NCI-H345 treated with DMSO at 0.1 percent for 48 hours (cell line): Measurements from ENCODE around the gene MAVS.
A peak's percentile ranks its signal among the peaks of the same experiment; 100 is the strongest.
"Not testable (repeated sequence)": the region's sequence is repeated elsewhere in the genome, so short reads cannot be mapped to it uniquely, and the experiment has no call there.

Experiments
- DNase-seq: peaks from one replicate; lab custom pipeline; 2025; ENCODE audit not compliant: unreplicated experiment; lab: John Stamatoyannopoulos, UW

The MAVS gene

DNA sequence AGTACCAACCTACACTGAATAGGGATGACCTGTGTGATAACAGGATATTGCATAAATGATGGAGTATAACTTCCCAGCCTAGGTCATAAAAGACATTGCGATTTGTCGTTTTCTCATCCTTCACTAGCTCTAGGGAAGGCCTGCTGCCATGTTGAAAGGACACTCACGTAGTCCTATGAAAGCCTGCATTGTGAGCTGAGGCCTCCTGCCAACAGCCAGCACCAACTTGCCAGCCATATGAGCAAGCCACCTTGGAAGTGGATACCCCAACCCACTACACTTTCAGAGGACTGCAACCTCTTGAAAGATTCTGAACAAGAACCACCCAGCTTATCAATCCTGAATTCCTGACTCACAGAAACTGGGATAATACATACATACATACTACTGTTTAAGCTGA is 39.1 kb downstream of the MAVS start:
- DNase-seq, result no peak

DNA sequence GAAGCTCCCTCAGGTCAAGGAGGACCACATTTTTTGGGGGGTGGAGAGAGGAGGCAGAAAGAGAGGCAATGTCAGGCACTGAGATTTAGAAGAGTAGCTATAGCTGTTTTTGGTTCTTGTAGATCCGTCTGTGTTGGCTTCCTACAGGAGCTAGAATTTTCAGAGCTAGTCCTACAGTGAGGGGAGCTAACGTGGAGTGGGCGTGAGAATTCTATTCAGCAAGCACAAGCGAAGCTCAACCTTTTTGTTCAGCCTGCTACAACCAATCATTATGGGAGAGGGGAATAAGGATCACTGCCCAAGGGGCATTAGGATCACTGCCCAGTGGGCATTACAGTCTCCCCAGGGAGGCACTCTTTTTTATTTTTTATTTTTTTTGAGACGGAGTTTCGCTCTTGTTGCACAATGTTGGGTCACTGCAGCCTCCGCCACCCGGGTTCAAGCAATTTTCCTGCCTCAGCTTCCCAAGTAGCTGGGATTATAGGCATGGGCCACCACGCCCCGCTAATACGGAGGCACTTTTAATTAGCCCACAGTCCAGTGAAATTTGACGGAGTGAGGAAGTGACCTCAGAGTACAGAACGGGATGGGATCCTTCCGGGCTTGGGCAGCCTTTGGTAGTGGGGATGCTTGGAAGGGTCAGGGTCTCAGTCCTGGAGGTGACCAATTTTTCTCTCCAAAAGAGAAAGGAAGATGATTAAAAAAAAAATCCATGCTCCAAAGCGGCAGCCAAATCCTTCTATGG is 41.4 kb downstream of the MAVS start:
- no peak for DNase-seq

DNA sequence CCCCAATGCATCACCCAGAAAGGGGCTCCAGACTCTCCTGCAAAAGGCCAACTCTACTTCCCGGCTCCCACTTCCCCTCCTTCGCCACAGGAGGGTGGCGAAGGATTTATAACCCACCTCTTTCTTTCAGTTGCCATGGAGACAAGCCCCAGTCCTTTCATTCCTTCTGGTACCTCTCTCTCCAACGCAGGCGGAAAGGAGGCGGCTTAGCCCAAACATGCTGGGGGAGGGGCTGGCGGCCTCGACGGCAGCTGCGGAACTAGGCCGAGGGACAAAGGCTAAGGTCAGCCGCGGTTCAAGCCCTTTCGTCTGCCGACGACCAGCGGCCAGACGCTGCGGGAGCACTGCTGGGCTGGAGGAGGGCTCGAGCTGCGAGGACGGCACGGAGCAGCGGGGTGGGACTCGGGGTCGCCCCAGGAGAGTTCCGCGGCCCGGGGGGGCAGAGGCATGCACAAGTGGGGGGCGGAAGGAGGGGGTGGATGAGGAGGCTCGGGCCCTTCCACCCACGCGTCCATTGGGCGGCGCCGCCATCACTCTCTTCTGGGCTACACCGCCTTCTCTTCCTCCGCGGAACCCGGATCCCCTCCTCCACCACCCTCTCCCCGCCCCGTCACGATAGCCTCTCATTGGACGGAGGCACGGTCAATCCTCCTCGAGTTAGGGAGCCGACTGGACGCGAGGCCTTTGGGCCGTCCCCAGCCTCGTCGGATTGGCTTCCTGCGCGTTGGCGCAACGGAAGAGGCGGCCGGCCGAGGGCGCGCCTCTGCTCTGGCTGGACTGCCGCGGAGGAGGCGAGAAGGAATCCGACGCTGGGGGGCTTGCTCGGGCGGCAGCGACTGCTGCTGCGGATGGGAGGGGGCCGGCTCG is 42.2 kb downstream of the MAVS start, which contains the start of gene PANK2:
Gene PANK2 (plus strand): TSS at position 766 of the 867 bp plus-strand sequence.
- DNase-seq, result peak; percentile 98

DNA sequence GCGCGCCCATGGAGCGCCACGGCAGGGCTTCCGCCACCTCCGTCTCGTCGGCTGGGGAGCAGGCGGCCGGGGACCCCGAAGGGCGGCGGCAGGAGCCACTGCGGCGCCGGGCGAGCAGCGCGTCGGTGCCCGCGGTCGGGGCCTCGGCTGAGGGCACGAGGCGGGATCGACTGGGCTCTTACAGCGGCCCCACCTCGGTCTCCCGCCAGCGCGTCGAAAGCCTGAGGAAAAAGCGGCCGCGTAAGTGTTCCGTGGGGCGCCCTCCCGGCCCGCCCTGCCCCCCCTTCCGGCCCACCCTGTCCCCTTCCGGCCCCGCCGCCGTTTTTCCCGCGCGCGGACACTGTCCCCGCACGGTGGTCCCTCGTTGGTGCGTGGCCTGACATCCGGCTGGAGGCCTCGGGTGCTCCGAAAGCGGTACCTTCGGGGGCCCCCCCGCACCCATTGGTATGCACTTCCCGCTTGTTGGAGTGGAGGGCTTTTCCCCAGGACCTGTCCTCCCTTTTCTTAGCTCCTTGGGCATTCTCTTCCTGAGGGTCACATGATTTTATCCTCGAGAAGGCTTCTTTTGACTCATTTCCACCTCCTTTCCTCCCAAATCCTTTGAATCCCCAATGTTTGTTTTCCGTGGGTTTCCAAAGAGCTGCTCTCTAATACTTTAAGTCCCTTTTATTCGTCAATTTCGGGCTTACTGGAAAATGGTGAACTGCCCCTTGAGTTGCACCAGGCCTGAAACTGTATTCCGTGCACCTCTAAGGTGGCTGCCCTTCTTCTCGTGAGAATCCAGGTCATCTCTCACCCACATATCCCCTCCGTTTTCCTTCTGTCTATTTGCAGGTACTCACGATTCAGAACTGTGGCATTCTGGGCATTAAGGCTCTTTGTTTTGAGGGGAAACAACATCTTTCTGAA is 43.1 kb downstream of the MAVS start:
- no peak for DNase-seq

DNA sequence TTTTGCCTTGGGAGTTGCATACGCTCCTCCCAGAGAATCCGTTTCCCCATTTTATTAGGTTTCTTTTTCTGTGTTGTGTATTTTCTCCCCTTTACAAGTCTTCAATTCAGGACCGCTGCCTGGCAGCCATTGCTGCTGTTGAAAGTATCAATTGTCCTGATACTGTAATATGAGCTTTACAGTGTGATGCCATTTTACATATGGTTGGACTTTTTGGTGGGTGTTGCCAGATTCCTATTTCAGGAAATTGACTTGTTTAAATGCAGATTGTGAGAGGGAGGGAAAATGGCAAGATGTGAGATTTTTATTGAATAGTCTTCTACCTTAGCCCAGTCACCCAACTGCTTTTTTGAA is 43.7 kb downstream of the MAVS start:
- peak; percentile 17 for DNase-seq

DNA sequence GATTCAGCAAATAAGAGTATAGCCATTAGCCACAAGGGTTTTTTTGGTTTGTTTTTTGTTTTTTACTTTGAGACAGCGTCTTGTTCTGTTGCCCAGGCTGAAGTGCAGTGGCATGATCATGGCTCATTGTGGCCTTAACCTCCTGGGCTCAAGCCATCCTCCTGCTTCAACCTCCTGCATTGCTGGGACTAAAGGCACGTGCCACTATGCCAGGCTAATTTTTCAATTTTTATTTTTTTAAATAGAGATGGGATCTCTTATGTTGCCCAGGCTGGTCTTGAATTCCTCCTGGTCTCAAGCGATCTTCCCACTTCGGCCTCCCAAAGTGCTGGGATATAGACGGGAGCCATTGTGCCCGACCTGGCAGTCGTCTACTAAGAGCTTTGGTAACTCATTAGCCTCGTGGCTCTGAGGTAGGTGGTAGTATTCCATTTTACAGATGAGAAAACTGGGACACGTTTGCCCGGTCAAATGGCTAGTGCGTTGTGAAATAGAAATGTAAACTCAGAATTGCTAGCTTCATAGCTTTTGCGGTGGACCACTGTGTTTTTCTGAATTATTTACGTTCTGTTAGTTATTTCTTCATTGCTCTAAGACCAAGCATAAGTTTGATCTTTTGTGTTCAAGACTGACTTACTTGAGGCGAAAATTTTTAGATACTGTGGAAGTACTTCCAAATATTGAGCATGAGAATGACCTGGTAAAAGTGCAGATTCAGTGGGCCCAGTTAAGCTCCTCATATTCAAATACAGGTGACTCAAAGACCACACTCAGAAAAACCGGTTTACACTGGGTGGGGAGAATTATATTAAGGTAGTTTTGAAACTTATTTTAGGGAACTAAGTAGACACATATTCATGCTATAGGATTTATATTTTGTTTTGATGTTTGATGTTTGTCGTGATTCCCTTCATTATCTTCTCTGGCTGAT is 44.6 kb downstream of the MAVS start:
- DNase-seq, result no peak

DNA sequence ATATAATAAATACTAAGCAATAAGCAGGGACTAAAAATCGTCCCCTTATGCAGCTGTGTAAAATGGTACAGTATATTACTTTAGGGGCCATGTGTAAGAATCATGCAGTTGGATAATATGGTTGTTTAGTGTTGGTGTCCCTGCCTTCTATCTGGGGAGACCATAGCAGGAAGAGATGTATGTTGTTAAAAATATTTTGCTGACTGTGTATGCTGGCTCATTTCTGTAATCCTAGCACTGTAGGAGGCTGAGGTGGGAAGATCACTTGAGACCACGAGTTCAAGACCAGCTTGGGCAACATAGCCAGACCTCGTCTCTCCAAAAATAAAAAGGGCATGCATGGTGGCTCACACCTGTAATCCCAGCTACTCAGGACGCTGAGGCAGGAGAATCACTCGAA is 48.2 kb downstream of the MAVS start:
- no peak for DNase-seq

DNA sequence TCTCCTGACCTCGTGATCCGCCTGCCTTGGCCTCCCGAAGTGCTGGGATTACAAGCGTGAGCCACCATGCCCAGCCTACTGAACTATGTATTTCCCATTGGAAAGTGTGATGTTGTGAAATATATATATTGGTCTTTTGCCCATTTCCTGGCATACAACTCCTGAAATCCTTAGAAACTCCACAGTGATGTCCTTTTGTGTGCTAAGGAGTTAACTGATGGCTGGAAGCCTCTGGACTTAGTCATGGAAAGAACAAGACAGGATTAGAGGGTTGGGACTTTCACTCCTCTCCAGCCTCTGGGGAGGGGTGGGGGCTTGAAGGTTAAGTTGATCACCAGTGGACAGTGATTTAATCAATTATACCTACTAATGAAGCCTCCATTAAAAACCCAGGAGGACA is 49.7 kb downstream of the MAVS start:
- no peak for DNase-seq

DNA sequence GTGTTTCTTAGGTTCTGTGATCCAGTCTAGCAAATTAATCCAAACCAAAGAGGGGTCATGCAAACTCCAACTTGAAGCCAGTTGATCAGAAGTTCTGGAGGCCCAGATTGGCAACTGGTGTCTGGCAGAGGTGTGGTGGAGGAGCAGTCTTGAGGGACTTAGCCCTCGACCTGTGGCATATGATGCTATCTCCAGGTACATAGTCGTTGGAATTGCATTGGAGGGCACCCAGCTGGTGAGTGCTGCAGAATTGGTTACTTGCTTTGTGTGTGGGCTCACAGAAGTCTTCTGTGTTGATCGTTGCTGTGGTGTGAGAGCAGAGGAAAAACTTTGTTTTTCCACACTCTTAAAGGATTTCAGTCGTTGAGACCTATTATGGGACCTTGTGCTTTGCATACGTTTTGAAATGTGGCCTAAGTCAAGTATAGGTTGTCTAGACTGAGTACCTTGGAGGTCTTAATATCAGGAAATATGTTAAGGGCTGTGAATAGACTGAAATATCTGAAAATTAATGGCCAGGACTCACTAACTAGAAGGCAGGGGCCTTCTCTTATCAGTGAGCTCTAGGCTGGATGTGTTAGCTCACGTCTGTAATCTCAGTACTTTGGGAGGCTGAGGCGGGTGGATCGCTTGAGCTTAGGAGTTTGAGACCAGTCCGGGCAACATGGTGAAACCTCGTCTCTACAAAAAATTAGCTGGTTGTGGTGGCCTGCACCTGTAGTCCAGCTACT is 50.4 kb downstream of the MAVS start:
- no peak for DNase-seq

DNA sequence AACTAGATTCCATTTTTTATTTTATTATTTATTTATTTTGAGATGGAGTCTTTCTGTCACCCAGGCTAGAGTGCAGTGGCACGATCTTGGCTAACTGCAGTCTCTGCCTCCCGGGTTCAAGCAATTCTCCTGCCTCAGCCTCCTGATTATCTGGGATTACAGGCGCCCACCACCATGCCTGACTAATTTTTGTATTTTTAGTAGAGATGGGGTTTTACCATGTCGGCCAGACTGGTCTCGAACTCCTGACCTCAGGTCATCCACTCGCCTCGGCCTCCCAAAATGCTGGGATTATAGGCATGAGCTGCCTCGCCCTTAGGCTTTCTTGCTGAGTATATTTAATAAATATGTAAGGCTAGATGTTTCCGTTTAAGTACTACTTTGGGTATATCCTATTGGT is 51.5 kb downstream of the MAVS start:
- DNase-seq, result not testable (repeated sequence)

DNA sequence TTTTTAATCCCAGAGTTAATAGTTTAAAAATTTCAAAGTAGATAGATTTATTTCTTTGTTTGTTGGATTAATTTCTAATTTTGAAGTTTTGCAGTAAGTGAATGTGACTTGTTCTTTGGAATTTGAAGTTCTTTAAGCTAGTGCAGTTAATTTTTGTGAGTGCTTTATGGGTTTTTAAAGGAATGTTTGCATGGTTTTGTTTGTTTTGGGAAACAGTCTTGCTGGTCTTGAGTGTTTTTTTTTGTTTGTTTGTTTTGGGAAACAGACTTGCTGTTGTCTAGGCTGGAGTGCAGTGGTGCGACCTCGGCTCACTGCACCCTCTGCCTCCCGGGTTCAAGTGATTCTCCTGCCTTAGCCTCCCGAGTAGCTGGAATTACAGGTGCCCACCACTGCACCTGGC is 52.0 kb downstream of the MAVS start:
- no peak for DNase-seq

DNA sequence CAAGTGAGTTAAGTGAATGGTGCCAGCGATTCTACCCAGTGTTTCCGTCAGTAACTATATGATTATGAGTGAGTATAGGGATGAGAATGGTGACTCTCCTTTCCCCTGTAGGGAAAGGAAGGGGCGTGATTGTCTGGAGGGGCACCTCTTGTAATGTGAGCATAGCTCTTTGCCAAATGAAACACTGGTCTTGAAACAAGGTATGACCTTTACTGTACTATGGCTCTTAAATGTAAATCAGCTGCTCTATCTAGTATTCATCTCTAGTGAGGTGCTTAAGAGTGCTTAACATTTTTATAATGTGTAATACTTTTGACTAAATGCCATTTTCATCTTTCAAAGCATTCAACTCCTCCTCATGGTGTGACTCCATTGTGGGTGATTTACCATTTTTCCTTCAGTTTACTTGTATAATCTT is 53.6 kb downstream of the MAVS start:
- DNase-seq, result peak; percentile 30

DNA sequence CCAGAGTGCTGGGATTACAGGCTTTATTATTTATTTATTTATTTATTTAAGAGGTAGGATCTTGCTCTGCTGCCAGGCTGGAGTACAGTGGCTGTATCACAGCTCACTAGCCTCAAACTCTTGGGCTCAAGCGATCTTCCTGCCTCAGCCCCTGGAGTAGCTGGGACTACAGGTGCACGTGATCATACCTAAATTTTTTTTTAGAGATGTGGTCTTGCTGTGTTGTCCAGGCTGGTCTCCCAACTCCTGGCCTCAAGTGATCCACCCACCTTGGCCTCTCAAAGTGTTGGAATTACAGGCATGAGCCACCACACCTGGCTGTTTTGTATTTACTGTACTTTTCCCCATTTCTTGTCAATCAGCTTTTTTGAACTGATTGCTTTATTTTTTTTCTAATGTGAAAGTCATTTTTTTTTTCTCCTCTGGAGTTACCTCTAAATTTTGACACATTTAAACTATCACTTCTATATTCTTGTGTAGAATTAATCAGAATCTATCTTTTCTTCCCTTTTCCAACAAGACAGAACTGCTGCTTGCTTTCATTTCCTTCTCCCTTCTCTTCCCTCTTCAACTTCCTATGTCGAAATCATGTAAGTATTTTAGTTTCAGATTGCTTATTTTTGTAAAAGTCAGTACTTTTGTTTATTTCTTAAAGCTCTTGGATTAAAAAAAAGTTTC is 54.5 kb downstream of the MAVS start:
- DNase-seq, result no peak

DNA sequence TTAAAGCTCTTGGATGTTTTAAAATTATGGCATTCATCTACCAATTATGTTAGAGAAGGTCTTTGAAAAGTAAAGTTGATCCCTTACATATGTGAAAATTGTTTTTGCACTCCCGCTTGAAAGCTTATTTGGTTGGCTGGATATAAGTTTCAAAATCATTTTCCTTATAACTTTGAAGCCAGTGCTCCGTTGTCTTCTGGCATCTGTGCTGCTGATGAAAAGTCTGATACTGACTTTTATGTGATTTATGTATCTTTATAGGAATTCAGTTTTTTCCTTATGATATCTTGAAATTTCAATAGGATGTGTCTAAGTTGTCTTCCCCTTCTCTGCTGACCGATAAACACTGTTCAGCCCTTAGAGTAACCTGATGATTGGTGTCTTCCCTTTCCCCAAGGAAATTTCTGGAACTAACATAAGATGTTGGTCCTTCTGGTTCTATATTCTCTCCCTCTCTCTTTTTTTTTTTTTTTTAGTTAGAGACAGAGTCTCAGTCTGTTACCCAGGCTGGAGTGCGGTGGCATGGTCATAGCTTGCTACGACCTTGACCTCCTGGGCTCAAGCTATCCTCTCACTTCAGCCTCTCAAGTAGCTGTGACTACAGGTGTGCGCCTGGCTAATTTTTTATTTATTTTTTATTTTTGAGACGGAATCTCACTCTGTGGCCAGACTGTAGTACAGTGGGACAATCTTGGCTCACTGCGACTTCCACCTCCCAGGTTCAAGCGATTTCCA is 55.2 kb downstream of the MAVS start:
- DNase-seq, result no peak

DNA sequence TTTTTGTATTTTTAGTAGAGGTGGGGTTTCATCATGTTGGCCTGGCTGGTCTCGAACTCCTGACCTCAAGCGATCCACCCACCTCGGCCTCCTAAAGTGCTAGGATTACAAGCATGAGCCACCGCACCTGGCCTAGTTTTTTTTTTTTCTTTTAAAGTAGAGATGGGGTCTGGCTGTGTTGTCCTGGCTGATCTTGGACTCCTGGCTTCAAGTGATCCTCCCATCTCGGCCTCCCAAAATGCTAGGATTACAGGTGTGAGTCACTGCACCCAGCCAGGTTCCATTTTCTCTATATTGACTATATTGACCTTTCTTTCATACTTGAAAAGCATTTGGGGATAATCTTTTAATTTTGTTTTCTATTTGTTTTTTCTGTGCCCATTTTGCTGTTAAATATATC is 55.8 kb downstream of the MAVS start:
- no peak for DNase-seq

DNA sequence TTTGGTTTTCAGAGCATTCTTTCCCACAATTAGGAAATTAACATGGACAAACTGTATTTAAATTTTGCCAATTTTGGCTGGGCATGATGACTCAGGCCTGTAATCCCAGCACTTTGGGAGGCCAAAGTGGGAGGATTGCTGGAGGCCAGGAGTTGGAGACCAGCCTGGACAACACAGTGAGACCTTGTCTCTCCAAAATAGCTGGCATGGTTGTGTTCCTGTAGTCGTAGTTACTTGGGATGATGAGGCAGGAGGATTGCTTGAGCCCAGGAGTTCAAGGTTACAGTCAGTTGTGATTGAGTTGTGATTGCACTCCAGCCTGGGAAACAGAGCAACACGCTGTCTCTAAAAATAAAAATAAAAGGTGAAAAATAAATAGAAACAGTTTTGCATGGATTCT is 57.6 kb downstream of the MAVS start:
- DNase-seq, result no peak

DNA sequence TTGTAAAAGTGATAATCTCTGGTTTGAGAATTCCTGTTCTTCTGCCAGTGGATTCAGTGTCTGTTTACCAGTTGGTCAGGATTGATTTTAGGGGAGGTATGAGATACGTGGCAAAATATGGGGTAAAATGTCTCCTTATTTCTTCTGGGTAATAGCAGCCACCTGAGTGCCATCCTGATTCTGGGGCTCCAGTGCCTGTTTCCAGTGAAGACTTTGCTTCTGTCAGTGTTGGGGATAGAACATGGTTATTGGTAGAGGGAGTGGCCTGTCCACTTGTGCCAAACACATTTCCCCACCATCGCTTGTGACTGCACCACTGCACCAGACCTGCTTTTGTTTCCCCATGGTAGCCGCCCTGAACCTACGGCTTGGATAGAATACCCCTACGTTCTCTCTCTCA is 58.2 kb downstream of the MAVS start:
- DNase-seq, result no peak
